ENCODE measurements around the gene SHLD3. TPM values are rescaled to one million over a fixed set of nuclear protein-coding genes. Genes with fewer than 3 reads are reported as not detected.

SHLD3 gene
- polyA plus RNA-seq, 1 of the 3 experiments (the other 2 are of a cell fraction): 2.4 TPM

Small RNA genes within 50 kb of the gene (small RNA-seq; reads per million reads assigned to genes)
- 0 reads per million in 7 experiments for gene RNU6-540P

Other genes starting within 250 kb of the SHLD3 start
- 15.0 and 25.8 TPM in 2 replicates for gene ADAMTS6, start 143.1 kb upstream of the SHLD3 start, polyA plus RNA-seq (2012; rRNA removed)
- gene CENPK, start 61.9 kb upstream of the SHLD3 start, polyA plus RNA-seq (2012; rRNA removed): 5.4 and 11.3 TPM in 2 replicates
- gene PPWD1, start 61.7 kb upstream of the SHLD3 start, polyA plus RNA-seq (2012; rRNA removed): 6.0 and 6.9 TPM in 2 replicates
- 5.3 and 5.6 TPM in 2 replicates for gene TRIM23, start 694 bp upstream of the SHLD3 start, polyA plus RNA-seq (2012; rRNA removed)
- 10.7 and 18.2 TPM in 2 replicates for gene TRAPPC13, start within 50 bp of the SHLD3 start, polyA plus RNA-seq (2012; rRNA removed)
- gene SGTB, start 97.1 kb downstream of the SHLD3 start, polyA plus RNA-seq (2012; rRNA removed): 3.5 and 4.9 TPM in 2 replicates
- 17.1 and 20.0 TPM in 2 replicates for gene NLN, start 97.2 kb downstream of the SHLD3 start, polyA plus RNA-seq (2012; rRNA removed)

Data from SK-N-SH (cell line).